ENCODE measurements around the gene CDK4. TPM values are rescaled to one million over a fixed set of nuclear protein-coding genes. Genes with fewer than 3 reads are reported as not detected.

CDK4 gene
- total RNA-seq, 1 donor from 2014 or later = 102 TPM

DNA sequence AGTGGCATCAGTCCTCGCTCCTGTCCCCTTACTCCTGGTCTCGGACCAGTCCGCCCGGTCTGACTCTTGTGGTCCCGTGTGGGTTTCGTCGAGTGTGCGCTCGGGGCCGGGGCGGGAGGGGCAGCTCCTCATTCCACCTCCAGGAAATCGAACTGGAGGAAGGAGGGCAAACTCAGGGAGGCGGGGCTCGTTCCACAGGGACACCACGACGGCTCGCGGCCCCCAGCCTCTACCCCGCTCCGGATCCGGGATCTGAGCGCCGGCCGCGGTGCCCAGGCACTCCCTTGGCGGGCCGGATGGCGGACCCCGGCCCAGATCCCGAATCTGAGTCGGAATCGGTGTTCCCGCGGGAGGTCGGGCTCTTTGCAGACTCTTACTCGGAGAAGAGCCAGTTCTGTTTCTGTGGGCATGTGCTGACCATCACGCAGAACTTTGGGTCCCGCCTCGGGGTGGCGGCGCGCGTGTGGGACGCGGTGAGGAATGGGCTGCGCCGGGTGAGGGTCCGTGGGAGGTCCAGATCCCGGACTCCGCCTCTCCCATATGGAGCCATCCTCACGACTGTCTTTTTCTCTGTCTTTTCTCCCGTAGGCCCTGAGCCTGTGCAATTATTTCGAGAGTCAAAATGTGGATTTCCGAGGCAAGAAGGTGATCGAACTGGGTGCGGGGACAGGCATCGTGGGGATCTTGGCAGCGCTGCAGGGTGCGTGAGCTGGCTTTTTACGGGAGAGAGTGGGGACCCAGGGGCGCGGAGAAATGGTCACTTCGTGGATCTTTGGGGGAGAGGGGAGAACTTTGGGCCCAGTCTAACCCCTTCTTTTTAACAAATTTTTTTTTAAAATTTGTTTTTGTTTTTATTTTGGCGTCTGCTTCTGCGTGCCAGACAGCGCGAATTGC, 20.6 kb upstream of the CDK4 start, which contains the start of gene EEF1AKMT3:
Gene EEF1AKMT3 (plus strand): TSS at position 186 of the 894 bp plus-strand sequence. CDS start 111 bp downstream, at position 297.
- Histone ChIP-seq H3K27ac (peak within 1 kb of the TSS; percentile 88), H3K4me1 (peaks cover 22% of the 10 kb centered on the region), H3K9me3 (no peaks in the 10 kb centered on the region), H3K27me3 (no peaks in the 10 kb centered on the region), H3K4me3 (peak within 1 kb of the TSS; percentile 81 to 96), H3K36me3 (peaks cover 0 to 7% of the 10 kb centered on the region in 2 donors)
- no peak for DNase-seq (ENCODE audit: extremely low spot score in 2 of 2)
- TF ChIP-seq POLR2AphosphoS5 (IDR thresholded peaks at IDR 0.05; ENCODE audit: insufficient read depth in 1 of 2, low read depth in 1 of 2) = peak in 1 of 2 donors; percentile 47
- TF ChIP-seq, protein P1, sequence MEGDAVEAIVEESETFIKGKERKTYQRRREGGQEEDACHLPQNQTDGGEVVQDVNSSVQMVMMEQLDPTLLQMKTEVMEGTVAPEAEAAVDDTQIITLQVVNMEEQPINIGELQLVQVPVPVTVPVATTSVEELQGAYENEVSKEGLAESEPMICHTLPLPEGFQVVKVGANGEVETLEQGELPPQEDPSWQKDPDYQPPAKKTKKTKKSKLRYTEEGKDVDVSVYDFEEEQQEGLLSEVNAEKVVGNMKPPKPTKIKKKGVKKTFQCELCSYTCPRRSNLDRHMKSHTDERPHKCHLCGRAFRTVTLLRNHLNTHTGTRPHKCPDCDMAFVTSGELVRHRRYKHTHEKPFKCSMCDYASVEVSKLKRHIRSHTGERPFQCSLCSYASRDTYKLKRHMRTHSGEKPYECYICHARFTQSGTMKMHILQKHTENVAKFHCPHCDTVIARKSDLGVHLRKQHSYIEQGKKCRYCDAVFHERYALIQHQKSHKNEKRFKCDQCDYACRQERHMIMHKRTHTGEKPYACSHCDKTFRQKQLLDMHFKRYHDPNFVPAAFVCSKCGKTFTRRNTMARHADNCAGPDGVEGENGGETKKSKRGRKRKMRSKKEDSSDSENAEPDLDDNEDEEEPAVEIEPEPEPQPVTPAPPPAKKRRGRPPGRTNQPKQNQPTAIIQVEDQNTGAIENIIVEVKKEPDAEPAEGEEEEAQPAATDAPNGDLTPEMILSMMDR (IDR thresholded peaks at IDR 0.05) = no peak
- TF ChIP-seq POLR2A (IDR thresholded peaks at IDR 0.05) = no peak
- intact Hi-C loops (cut with DNase I) = loop anchor here (10.0 kb wide), 1 partner anchor 62 kb away; no protein-coding TSS in a partner anchor

DNA sequence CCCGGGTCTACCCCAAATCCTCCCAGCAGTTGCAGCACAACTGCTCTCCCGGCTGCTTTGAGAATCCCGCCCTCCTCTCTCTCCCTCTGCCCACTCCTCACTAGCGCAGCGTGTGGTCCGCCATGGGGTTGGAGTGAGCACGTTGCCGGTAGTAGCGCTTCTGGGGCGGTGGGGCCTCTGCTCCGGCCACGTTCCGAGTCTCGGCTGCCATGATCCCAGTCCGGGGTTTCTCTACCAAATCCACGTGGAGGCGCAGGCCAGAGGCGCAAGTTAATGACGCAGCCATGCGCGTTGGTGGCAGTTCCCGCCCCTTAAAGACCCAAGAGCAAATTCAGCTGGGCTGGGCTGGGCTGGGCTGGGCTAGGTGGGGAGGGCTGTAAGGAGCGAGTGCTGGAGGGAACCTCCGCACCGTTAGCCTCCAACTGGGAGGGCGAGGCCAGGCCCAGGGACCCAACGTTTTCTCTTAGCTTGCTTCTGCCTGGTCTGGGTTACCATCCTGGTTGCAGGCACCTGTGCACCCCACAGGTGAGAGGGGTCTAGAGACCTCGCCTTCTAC, 19.8 kb upstream of the CDK4 start, which contains the start of gene METTL1:
Gene METTL1 (minus strand): TSS at position 233 of the 556 bp plus-strand sequence. CDS start 22 bp downstream, at position 211.
- DNase-seq (ENCODE audit: extremely low spot score in 2 of 2) = peak in 1 of 2 donors; percentile 97
- Histone ChIP-seq H3K27me3 (no peaks in the 10 kb centered on the region), H3K36me3 (peaks cover 0 to 7% of the 10 kb centered on the region in 2 donors), H3K4me1 (peaks cover 24% of the 10 kb centered on the region), H3K4me3 (peak within 1 kb of the TSS; percentile 81 to 96), H3K27ac (peak within 1 kb of the TSS; percentile 88), H3K9me3 (no peaks in the 10 kb centered on the region)
- intact Hi-C loops (cut with DNase I) = loop anchor here (10.0 kb wide), 1 partner anchor 63 kb away; no protein-coding TSS in a partner anchor
- TF ChIP-seq, protein P1 (IDR thresholded peaks at IDR 0.05) = peak in 2 of 3 experiments; percentile 4 to 19
- no peak for TF ChIP-seq POLR2A (IDR thresholded peaks at IDR 0.05)
- TF ChIP-seq POLR2AphosphoS5 (IDR thresholded peaks at IDR 0.05; ENCODE audit: insufficient read depth in 1 of 2, low read depth in 1 of 2) = peak; percentile 86 to 87

DNA sequence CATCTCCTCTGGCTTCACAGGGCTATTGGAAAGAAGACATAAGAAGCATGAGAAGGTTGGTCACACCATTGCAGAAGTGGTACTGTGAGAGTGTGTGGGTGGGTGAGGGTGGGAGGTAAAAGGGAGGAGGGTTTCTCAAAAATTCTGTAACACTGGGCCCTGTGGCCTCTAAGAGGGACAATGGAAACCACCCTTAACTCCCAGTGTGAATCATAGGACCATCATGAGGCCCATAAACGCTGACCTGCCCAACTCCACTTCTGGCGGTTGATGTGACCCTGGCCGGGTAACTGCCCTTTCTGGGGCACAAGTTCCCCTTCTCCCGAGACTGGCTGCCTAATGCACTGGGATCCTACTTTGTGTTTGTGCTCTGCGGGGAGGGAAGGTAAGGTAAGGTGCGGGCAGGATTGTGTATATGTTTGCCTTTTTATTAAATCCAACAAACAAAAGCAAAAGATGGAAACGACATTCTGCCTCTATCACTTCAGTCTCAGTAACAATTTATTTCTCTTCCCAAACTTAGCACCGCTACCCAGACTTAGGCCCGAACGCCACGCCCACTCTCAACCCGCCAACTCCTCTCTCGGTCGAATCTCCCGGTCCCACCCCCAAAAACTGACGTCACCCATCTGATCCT, 19.2 kb upstream of the CDK4 start:
- no peak for DNase-seq (ENCODE audit: extremely low spot score in 2 of 2)
- peak overlapping the region; percentile 81 to 96 for H3K4me3 ChIP-seq
- peaks cover 30% of the 10 kb centered on the region for H3K4me1 ChIP-seq
- intact Hi-C loops (cut with DNase I) = loop anchor here (10.0 kb wide), 1 partner anchor 63 kb away; no protein-coding TSS in a partner anchor
- TF ChIP-seq, protein P1 (IDR thresholded peaks at IDR 0.05) = no peak
- TF ChIP-seq POLR2AphosphoS5 (IDR thresholded peaks at IDR 0.05; ENCODE audit: insufficient read depth in 1 of 2, low read depth in 1 of 2) = no peak
- H3K36me3 ChIP-seq = peaks cover 0 to 7% of the 10 kb centered on the region in 2 donors
- no peaks in the 10 kb centered on the region for H3K9me3 ChIP-seq
- H3K27me3 ChIP-seq = no peaks in the 10 kb centered on the region
- peak overlapping the region; percentile 88 for H3K27ac ChIP-seq

DNA sequence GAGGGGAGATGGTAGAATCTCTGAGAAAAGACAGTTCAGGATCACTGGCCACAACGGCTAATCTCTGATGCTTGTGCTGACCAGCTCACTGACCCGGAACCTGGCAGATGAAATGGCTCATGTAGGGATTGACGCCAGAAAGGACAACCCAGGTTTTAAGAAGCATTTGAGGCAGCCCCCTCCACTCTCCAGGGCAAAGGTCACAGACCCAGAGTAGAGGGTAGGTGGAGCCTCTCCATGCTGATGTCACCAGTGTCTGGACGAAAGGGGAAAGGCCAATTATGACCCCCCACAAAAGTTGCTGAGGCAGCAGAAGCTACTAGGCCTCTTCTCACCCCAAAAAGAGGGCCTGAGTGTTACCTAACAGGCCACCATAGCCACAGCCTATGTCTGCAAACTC, 18.6 kb upstream of the CDK4 start:
- Histone ChIP-seq H3K27me3 (peaks cover 2% of the 10 kb centered on the region), H3K9me3 (no peaks in the 10 kb centered on the region), H3K4me1 (peaks cover 37% of the 10 kb centered on the region), H3K4me3 (no peak overlapping the region), H3K27ac (no peak overlapping the region), H3K36me3 (peaks cover 0 to 7% of the 10 kb centered on the region in 2 donors)
- intact Hi-C loops (cut with DNase I) = loop anchor here (10.0 kb wide), 1 partner anchor 64 kb away; no protein-coding TSS in a partner anchor
- no peak for DNase-seq (ENCODE audit: extremely low spot score in 2 of 2)
- TF ChIP-seq POLR2AphosphoS5 (IDR thresholded peaks at IDR 0.05; ENCODE audit: insufficient read depth in 1 of 2, low read depth in 1 of 2) (no peak), POLR2A (IDR thresholded peaks at IDR 0.05) (no peak)
- TF ChIP-seq, protein P1 (IDR thresholded peaks at IDR 0.05) = no peak

Measured in vagina (tissue), 2 donors.